HG03342 (cell line): Measurements from ENCODE around the gene C3orf52.
"Not testable (repeated sequence)": the region's sequence is repeated elsewhere in the genome, so short reads cannot be mapped to it uniquely, and the experiment has no call there.

Experiments used
- ATAC-seq: cut with Tn5 transposase; IDR thresholded peaks from one replicate; pipeline ENCODE4 v1.9.1; 2021; ENCODE audit warnings: mild to moderate bottlenecking, moderate library complexity; ENCODE audit not compliant: unreplicated experiment

C3orf52 gene

GRCh38 chr3:112086076-112086854 lies at the start of gene C3orf52:
Gene C3orf52, plus strand, starts transcription at chr3:112086389. Its CDS starts 19 bp downstream, at chr3:112086408.
- peak; percentile 65 for ATAC-seq

GRCh38 chr3:112037194-112037593 lies 49.0 kb upstream of the C3orf52 start:
- not testable (repeated sequence) for ATAC-seq

GRCh38 chr3:112038863-112039262 lies 47.3 kb upstream of the C3orf52 start:
- no peak for ATAC-seq

GRCh38 chr3:112041321-112041720 lies 44.9 kb upstream of the C3orf52 start:
- no peak for ATAC-seq

GRCh38 chr3:112042842-112043280 lies 43.3 kb upstream of the C3orf52 start:
- ATAC-seq: no peak

GRCh38 chr3:112043621-112044201 lies 42.5 kb upstream of the C3orf52 start:
- peak; percentile 95 for ATAC-seq

GRCh38 chr3:112046599-112046998 lies 39.6 kb upstream of the C3orf52 start:
- no peak for ATAC-seq

- no peak for ATAC-seq
Measured at GRCh38 chr3:112047264-112047663, 38.9 kb upstream of the C3orf52 start.

- no peak for ATAC-seq
Measured at GRCh38 chr3:112048911-112049310, 37.3 kb upstream of the C3orf52 start.

- no peak for ATAC-seq
Measured at GRCh38 chr3:112053229-112053628, 33.0 kb upstream of the C3orf52 start.

- ATAC-seq: no peak
Measured at GRCh38 chr3:112056451-112056929, 29.7 kb upstream of the C3orf52 start.

GRCh38 chr3:112059497-112059896 lies 26.7 kb upstream of the C3orf52 start:
- no peak for ATAC-seq

GRCh38 chr3:112061152-112061551 lies 25.0 kb upstream of the C3orf52 start:
- ATAC-seq: no peak

GRCh38 chr3:112072387-112073060 lies 13.7 kb upstream of the C3orf52 start:
- ATAC-seq: not testable (repeated sequence)

GRCh38 chr3:112074006-112074405 lies 12.2 kb upstream of the C3orf52 start:
- no peak for ATAC-seq

- peak; percentile 70 for ATAC-seq
Measured at GRCh38 chr3:112074616-112075497, 11.3 kb upstream of the C3orf52 start.

- ATAC-seq: no peak
Measured at GRCh38 chr3:112078125-112079083, 7.8 kb upstream of the C3orf52 start.

- no peak for ATAC-seq
Measured at GRCh38 chr3:112083239-112083638, 3.0 kb upstream of the C3orf52 start.

GRCh38 chr3:112084980-112085705 lies 1.0 kb upstream of the C3orf52 start:
- no peak for ATAC-seq
